ENCODE results near the gene IFT80.

Gene IFT80

DNA sequence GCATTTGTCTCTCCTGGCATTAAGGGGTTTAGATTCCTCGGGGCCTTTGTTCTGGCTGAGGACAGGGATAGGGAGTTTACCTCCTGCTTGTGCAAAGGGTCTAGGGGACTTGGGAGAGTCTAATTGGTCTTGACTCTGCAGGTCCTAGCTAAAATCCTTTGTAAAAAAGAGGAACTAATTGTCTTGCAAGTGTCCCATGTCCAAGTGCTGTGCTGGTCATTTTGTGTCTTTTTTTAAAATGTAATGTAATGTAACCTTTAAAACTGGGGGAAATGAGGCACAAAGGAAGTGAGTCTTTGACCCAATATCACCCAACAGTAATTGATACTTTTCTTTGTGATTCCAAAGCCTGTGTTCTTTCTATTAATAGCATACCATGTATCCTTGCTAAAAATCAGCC is 188.7 kb downstream of the IFT80 start:
- no peak for DNase-seq (ENCODE audit: low read depth)
- TF ChIP-seq, protein P1, sequence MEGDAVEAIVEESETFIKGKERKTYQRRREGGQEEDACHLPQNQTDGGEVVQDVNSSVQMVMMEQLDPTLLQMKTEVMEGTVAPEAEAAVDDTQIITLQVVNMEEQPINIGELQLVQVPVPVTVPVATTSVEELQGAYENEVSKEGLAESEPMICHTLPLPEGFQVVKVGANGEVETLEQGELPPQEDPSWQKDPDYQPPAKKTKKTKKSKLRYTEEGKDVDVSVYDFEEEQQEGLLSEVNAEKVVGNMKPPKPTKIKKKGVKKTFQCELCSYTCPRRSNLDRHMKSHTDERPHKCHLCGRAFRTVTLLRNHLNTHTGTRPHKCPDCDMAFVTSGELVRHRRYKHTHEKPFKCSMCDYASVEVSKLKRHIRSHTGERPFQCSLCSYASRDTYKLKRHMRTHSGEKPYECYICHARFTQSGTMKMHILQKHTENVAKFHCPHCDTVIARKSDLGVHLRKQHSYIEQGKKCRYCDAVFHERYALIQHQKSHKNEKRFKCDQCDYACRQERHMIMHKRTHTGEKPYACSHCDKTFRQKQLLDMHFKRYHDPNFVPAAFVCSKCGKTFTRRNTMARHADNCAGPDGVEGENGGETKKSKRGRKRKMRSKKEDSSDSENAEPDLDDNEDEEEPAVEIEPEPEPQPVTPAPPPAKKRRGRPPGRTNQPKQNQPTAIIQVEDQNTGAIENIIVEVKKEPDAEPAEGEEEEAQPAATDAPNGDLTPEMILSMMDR (IDR thresholded peaks at IDR 0.05; ENCODE audit: low read length, missing control alignments): no peak
- H3K4me3 ChIP-seq (replicated peaks; ENCODE audit: low read depth, low read length): no peak overlapping the region
